Karpas-422 (cell line): ENCODE results near the gene PRPF18. TPM values are rescaled to one million over a fixed set of nuclear protein-coding genes. Genes with fewer than 3 reads are reported as not detected.

Experiments
- DNase-seq: peaks from one replicate; pipeline ENCODE4 v3.0.0-alpha.2; 2015
- H2AFZ ChIP-seq: fragments of 200-600 bp; sonication (generic); 2 replicates; pipeline ENCODE4 v1.6.1; 2014; ENCODE audit warnings: antibody characterized with exemption, low read length, mixed read lengths
- H3K27ac ChIP-seq: fragments of 200-600 bp; sonication (generic); 2 replicates; pipeline ENCODE4 v1.5.1; 2014; ENCODE audit warnings: mild to moderate bottlenecking, low read length, moderate library complexity
- H3K27me3 ChIP-seq: fragments of 200-600 bp; sonication (generic); 2 replicates; pipeline ENCODE4 v1.6.1; 2014; ENCODE audit warnings: low read length, mixed read lengths
- H3K36me3 ChIP-seq: fragments of 200-600 bp; sonication (generic); 2 replicates; pipeline ENCODE4 v1.6.1; 2014; ENCODE audit warnings: low read length, mixed read lengths; ENCODE audit not compliant: insufficient read depth
- H3K4me1 ChIP-seq: fragments of 200-600 bp; sonication (generic); 2 replicates; pipeline ENCODE4 v1.6.1; 2014; ENCODE audit warnings: mild to moderate bottlenecking, low read length, mixed read lengths
- H3K4me2 ChIP-seq: fragments of 200-600 bp; sonication (generic); 2 replicates; pipeline ENCODE4 v1.6.1; 2014; ENCODE audit warnings: low read length, low read depth, mild to moderate bottlenecking; ENCODE audit not compliant: poor library complexity, severe bottlenecking
- H3K4me3 ChIP-seq: fragments of 200-600 bp; sonication (generic); 2 replicates; pipeline ENCODE4 v1.5.1; 2014; ENCODE audit warnings: mild to moderate bottlenecking, antibody characterized with exemption, low read length, mixed read lengths
- H3K79me2 ChIP-seq: fragments of 200-600 bp; sonication (generic); 2 replicates; pipeline ENCODE4 v1.6.1; 2014; ENCODE audit warnings: mild to moderate bottlenecking, low read length, mixed read lengths
- H3K9ac ChIP-seq: fragments of 200-600 bp; sonication (generic); 2 replicates; pipeline ENCODE4 v1.6.0; 2014; ENCODE audit warnings: low read length
- H3K9me2 ChIP-seq: fragments of 200-600 bp; sonication (generic), shearing (Covaris generic); replicated peaks from 2 replicates; pipeline ENCODE4 v1.6.0; 2014; ENCODE audit warnings: mild to moderate bottlenecking, low read length, moderate library complexity; ENCODE audit not compliant: insufficient read depth
- H3K9me3 ChIP-seq: fragments of 300-700, 200-600 bp; sonication (generic); 2 replicates; pipeline ENCODE4 v1.6.1; 2014; ENCODE audit warnings: low read length, mixed read lengths
- H4K20me1 ChIP-seq: fragments of 200-600 bp; sonication (generic); 2 replicates; pipeline ENCODE4 v1.6.1; 2014; ENCODE audit warnings: mild to moderate bottlenecking, antibody characterized with exemption, low read length, low read depth; ENCODE audit not compliant: insufficient read depth
- total RNA-seq: library from RNA; depleted of rRNA; stranded (reverse); fragments of >200 nt; shearing (Covaris generic); gene quantifications from 2 replicates; pipeline ENCODE4 v1.2.3, GENCODE V29; 2014; ENCODE audit warnings: low replicate concordance

PRPF18 gene
- total RNA-seq, 1 experiment from 2014 or later, result 23.2 TPM

GRCh38 chr10:13668126-13668525 lies 81.4 kb downstream of the PRPF18 start:
- no peaks in the 10 kb centered on the region for H3K36me3 ChIP-seq
- H3K9me3 ChIP-seq, result no peaks in the 10 kb centered on the region
- H3K9me2 ChIP-seq, result no peaks in the 10 kb centered on the region

DNA sequence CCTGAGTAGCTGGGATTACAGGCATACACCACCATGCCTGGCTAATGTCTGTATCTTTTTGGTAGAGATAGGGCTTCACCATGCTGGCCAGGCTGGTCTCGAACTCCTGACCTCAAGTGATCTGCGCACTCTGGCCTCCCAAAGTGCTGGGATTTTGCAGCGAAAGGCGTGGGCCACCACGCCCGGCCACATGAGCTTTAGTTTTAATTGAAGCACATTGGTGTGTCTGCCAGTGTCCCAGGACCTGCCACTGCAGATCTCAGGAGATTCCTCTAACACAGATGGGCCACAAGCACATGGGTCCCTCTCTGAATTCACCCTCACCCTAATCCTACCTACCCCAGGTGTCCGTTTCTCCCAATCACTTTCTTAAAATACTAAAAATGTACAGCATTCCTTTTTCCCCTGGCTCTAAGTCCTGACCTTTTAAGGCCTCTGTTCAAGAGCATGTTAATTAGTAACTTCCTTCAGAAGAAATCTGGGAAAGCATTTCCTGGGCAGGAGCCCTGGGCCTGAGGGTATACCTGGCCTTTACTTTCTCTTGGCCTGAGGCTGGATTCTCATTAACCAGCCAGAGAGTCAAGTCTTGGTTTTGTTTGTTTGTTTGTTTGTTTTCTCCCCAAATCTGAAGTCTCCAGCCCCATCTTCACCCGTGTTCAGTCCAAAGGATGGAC lies 82.6 kb downstream of the PRPF18 start:
- Histone ChIP-seq H3K27me3 (no peaks in the 10 kb centered on the region), H3K4me1 (no peaks in the 10 kb centered on the region), H3K36me3 (no peaks in the 10 kb centered on the region), H4K20me1 (no peaks in the 10 kb centered on the region), H3K9me3 (no peaks in the 10 kb centered on the region), H3K9ac (no peak overlapping the region), H3K4me2 (no peak overlapping the region), H3K27ac (no peak overlapping the region), H2AFZ (no peak overlapping the region), H3K4me3 (no peak overlapping the region), H3K9me2 (no peaks in the 10 kb centered on the region), H3K79me2 (no peaks in the 10 kb centered on the region)
- DNase-seq, result no peak

More at GRCh38 chr10:13668126-13668525, 81.4 kb downstream of the PRPF18 start:
- no peak overlapping the region for H3K4me2 ChIP-seq
- H3K9ac ChIP-seq, result no peak overlapping the region
- no peak overlapping the region for H3K4me3 ChIP-seq
- no peaks in the 10 kb centered on the region for H3K27me3 ChIP-seq
- no peak overlapping the region for H2AFZ ChIP-seq
- H4K20me1 ChIP-seq, result no peaks in the 10 kb centered on the region
- DNase-seq, result no peak
- no peak overlapping the region for H3K27ac ChIP-seq
- H3K79me2 ChIP-seq, result no peaks in the 10 kb centered on the region
- H3K4me1 ChIP-seq, result no peaks in the 10 kb centered on the region

DNA sequence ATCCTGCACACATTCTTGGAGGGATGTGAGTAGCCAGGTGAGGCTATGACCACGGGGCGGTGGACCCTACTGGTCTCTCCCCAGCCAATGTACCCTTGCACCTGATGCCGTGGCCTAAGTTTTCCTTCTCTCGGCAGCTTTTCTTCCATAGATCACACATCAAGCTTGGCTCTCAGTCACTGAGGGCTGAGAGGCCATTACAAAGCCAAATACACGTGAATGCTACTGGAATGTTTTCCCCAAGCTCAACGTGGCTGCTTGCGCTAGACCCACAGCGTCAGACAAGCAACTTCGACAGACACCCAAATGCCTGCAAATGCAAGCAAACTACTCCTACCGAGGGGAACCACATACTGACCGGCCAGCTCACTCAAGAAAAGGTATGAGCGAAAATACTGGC lies 83.1 kb downstream of the PRPF18 start:
- Histone ChIP-seq H3K9me2 (no peaks in the 10 kb centered on the region), H3K9me3 (no peaks in the 10 kb centered on the region), H3K36me3 (no peaks in the 10 kb centered on the region), H3K79me2 (no peaks in the 10 kb centered on the region), H3K9ac (no peak overlapping the region), H4K20me1 (no peaks in the 10 kb centered on the region), H2AFZ (no peak overlapping the region), H3K27ac (no peak overlapping the region), H3K4me1 (no peaks in the 10 kb centered on the region), H3K4me2 (no peak overlapping the region), H3K4me3 (no peak overlapping the region), H3K27me3 (no peaks in the 10 kb centered on the region)
- DNase-seq, result no peak

- Histone ChIP-seq H3K4me2 (no peak overlapping the region), H3K4me3 (no peak overlapping the region), H4K20me1 (no peaks in the 10 kb centered on the region), H3K9me3 (no peaks in the 10 kb centered on the region), H3K9ac (no peak overlapping the region), H3K36me3 (no peaks in the 10 kb centered on the region), H3K27me3 (no peaks in the 10 kb centered on the region), H3K79me2 (no peaks in the 10 kb centered on the region), H3K9me2 (no peaks in the 10 kb centered on the region), H3K4me1 (no peaks in the 10 kb centered on the region), H2AFZ (no peak overlapping the region), H3K27ac (no peak overlapping the region)
- DNase-seq, result no peak
Measured at GRCh38 chr10:13670311-13670710, 83.5 kb downstream of the PRPF18 start.

DNA sequence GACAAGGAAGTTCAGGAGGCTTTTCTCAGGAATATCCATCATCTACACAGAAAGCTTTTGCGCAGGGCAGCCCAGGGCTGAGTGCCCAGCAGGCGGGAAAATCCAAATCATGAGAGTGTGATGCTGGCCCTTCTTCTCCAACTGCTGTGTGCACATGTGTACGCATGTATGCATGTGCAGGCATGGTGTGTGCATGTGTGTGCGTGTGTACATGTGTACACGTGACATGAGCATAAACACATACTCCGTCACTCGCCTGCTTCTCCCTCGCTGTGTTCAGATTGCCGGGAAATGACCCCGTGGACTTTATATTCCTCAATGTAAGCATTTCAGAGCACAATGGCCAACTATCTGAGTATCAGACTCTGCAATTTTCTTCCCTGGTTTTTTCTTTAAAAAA lies 85.1 kb downstream of the PRPF18 start:
- Histone ChIP-seq H3K79me2 (no peaks in the 10 kb centered on the region), H3K9me2 (no peaks in the 10 kb centered on the region), H4K20me1 (no peaks in the 10 kb centered on the region), H3K9me3 (no peaks in the 10 kb centered on the region), H3K27ac (no peak overlapping the region), H3K27me3 (no peaks in the 10 kb centered on the region), H2AFZ (no peak overlapping the region), H3K4me1 (no peaks in the 10 kb centered on the region), H3K36me3 (no peaks in the 10 kb centered on the region), H3K9ac (no peak overlapping the region), H3K4me2 (no peak overlapping the region), H3K4me3 (no peak overlapping the region)
- DNase-seq, result no peak

DNA sequence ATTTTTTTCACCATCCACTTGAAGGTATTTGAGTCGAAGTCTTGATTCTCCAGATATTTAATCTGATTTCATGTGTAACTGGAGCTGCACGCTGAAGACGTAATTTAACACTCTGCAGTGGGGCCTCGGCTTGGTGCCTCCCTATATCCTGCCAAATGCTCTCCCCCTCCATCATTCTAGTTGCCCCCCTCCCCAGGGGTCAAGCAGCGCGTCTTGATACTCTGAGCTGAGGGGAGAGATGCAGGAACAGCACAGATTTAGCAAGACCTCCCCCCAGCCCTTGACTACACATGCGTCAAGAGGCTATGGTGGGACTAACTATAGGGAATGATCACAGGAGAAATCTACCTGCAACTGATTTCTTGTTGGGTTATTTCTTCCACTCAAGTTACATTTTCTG lies 85.8 kb downstream of the PRPF18 start:
- DNase-seq, result no peak
- no peaks in the 10 kb centered on the region for H3K9me2 ChIP-seq
- no peak overlapping the region for H3K4me2 ChIP-seq
- no peaks in the 10 kb centered on the region for H3K9me3 ChIP-seq
- H3K27me3 ChIP-seq, result no peaks in the 10 kb centered on the region
- H3K4me3 ChIP-seq, result no peak overlapping the region
- no peaks in the 10 kb centered on the region for H3K79me2 ChIP-seq
- no peaks in the 10 kb centered on the region for H3K4me1 ChIP-seq
- H4K20me1 ChIP-seq, result no peaks in the 10 kb centered on the region
- H2AFZ ChIP-seq, result no peak overlapping the region
- no peak overlapping the region for H3K9ac ChIP-seq
- H3K27ac ChIP-seq, result no peak overlapping the region
- no peaks in the 10 kb centered on the region for H3K36me3 ChIP-seq

DNA sequence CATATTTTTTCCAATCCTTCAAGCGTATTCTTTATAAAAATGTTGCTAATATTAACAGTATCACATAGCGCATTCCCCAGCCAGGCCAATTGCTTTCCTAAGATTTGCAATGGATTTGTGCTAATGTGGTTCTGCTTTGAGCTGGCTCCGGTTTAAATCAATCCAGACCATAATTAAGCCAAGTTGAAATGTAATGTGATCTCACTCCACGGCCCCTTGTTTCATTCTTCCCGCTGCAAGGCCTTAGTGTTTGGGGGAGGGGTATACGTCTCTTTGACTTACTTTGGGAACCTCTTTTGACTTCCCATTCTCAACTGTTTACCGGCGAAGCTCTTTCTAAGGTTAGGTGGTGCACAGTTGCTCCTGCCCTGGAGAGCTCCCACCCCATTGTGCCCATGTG lies 86.4 kb downstream of the PRPF18 start:
- no peaks in the 10 kb centered on the region for H3K27me3 ChIP-seq
- no peaks in the 10 kb centered on the region for H3K4me1 ChIP-seq
- H3K27ac ChIP-seq, result no peak overlapping the region
- no peaks in the 10 kb centered on the region for H3K9me3 ChIP-seq
- no peak for DNase-seq
- H3K36me3 ChIP-seq, result no peaks in the 10 kb centered on the region
- H3K9ac ChIP-seq, result no peak overlapping the region
- H2AFZ ChIP-seq, result no peak overlapping the region
- H3K9me2 ChIP-seq, result no peaks in the 10 kb centered on the region
- H3K4me2 ChIP-seq, result no peak overlapping the region
- H3K4me3 ChIP-seq, result no peak overlapping the region
- no peaks in the 10 kb centered on the region for H4K20me1 ChIP-seq
- no peaks in the 10 kb centered on the region for H3K79me2 ChIP-seq

DNA sequence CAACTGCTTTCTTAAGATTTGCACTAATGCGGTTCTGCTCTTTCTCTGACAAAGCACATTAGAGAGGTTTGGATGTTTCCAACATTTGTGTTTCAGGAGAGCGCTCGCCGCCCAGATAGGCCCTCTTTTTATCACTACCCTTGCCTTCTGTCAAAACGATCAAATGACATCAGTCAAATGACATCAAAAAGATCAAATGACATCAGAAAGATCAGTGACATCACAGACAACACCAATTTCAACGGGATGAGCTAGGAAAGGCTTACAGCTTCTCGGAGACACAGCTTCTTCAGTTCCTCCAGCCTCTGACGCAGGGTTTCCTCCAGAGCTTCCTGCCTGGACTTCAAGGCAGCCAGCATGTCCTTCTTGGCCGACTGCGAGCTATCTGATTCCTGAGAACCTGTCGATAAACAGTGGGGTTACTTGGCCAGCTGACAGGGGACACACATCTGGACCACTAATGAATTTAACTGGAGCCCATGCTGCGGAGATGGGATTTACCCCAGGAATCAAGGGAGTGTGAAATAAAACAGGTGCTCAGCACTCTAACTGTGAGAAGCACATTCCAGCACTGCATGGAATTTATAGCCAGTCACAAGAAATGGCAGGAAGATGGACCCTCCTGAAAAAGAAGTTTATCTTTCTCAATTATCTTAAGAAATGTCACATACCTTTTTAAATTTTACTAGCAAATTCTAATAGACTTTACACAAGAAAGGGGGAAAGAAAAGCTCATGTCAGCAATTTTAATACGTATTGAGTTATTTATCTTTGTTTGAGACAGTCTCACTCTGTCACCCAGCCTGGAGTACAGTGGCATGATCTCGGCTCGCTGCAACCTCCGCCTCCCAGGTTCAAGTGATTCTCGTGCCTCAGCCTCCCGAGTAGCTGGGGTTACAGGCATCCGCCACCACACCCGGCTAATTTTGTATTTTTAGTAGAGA lies 88.2 kb downstream of the PRPF18 start:
- H4K20me1 ChIP-seq, result no peaks in the 10 kb centered on the region
- DNase-seq, result no peak
- no peaks in the 10 kb centered on the region for H3K36me3 ChIP-seq
- no peaks in the 10 kb centered on the region for H3K27me3 ChIP-seq
- H3K79me2 ChIP-seq, result no peaks in the 10 kb centered on the region
- H2AFZ ChIP-seq, result no peak overlapping the region
- no peak overlapping the region for H3K27ac ChIP-seq
- H3K9me2 ChIP-seq, result no peaks in the 10 kb centered on the region
- H3K9me3 ChIP-seq, result no peaks in the 10 kb centered on the region
- H3K4me3 ChIP-seq, result no peak overlapping the region
- H3K4me1 ChIP-seq, result no peaks in the 10 kb centered on the region
- H3K4me2 ChIP-seq, result no peak overlapping the region
- no peak overlapping the region for H3K9ac ChIP-seq
